HepG2 (cell line): ENCODE measurements around the gene FAM210A. TPM values are rescaled to one million over a fixed set of nuclear protein-coding genes. Genes with fewer than 3 reads are reported as not detected.

Experiments
- ATAC-seq: fragments of 200-7000 bp; cut with Tn5 transposase; 3 replicates; pipeline ENCODE4 v1.9.1; 2020; ENCODE audit warnings: mild to moderate bottlenecking, moderate library complexity
- BruUV-seq: library from RNA; stranded (reverse); fragments of 400-500 nt; replicated peaks from 2 replicates; lab custom pipeline; 2021; lab: Mats Ljungman, UMichigan
- CTCF ChIA-PET: fragments of 300-600 bp; formaldehyde crosslinking; extraction: SDS; loops from one replicate; lab custom pipeline; 2021; ENCODE audit warnings: low total read pairs, inconsistent platforms, low intra/inter-chr PET ratio; lab: Yijun Ruan, JAX
- POLR2A ChIA-PET: fragments of 350-600 bp; sonication (Branson Sonifier 250); formaldehyde crosslinking; loops from one replicate; lab custom pipeline; 2020; ENCODE audit warnings: antibody characterized with exemption, inconsistent platforms; lab: Yijun Ruan, JAX
- DNase-seq: peaks from one replicate; pipeline ENCODE4 v3.0.0-alpha.2; 2015; ENCODE audit warnings: low spot score
- FAIRE-seq: peaks from 3 replicates; lab custom pipeline; 2011; peaks lifted over from hg19 to GRCh38; lab: Jason Lieb, UNC
- H2AFZ ChIP-seq: one replicate; pipeline ENCODE4 v1.6.1; 2011; ENCODE audit warnings: low read length, inconsistent platforms
- H3K27ac ChIP-seq: fragments of 300-600 bp; 3 replicates; pipeline ENCODE4 v1.8.0; 2011; ENCODE audit warnings: mixed run types, mild to moderate bottlenecking, mixed read lengths, low read length, inconsistent platforms; ENCODE audit not compliant: insufficient read depth; ENCODE audit errors: extremely low read length
- H3K27me3 ChIP-seq, 2 experiments: fragments of 200-600 bp in 1 of 2; 2 replicates in 1 of 2; 3 replicates in 1 of 2; pipeline versions ENCODE4 v1.6.0 to v1.8.0; 2011; ENCODE audit warnings: low read length in 2 of 2, mild to moderate bottlenecking in 2 of 2, moderate library complexity in 2 of 2, inconsistent platforms in 1 of 2; ENCODE audit not compliant: insufficient read depth in 2 of 2, control insufficient read depth in 1 of 2
- H3K36me3 ChIP-seq, 2 experiments: fragments of 200-600 bp in 1 of 2; replicated peaks in 1 of 2; 2 replicates in 1 of 2; 3 replicates in 1 of 2; pipeline versions ENCODE4 v1.5.1 to v1.8.0; 2011; ENCODE audit warnings: low read length in 2 of 2, inconsistent platforms in 1 of 2; ENCODE audit not compliant: insufficient read depth in 2 of 2, control insufficient read depth in 1 of 2
- H3K4me1 ChIP-seq: 2 replicates; pipeline ENCODE4 v1.5.1; 2012; ENCODE audit warnings: low read length, inconsistent platforms; ENCODE audit not compliant: insufficient read depth
- H3K4me2 ChIP-seq: 2 replicates; pipeline ENCODE4 v1.6.0; 2011; ENCODE audit warnings: low read depth, low read length, inconsistent platforms
- H3K4me3 ChIP-seq, 3 experiments: fragments of 200-600 bp in 1 of 3; sonication (generic), shearing (Covaris generic) in 1 of 3; replicated peaks in 1 of 3; 2 replicates each; pipeline ENCODE4 v1.5.1; 2011 to 2016; ENCODE audit warnings: low read length in 3 of 3, inconsistent platforms in 2 of 3, low read depth in 2 of 3, mild to moderate bottlenecking in 2 of 3, control low read depth in 1 of 3, mixed read lengths in 1 of 3; ENCODE audit not compliant: insufficient read depth in 1 of 3
- H3K79me2 ChIP-seq: one replicate; pipeline ENCODE4 v1.6.1; 2011; ENCODE audit warnings: low read length, inconsistent platforms; ENCODE audit not compliant: insufficient read depth
- H3K9ac ChIP-seq: 2 replicates; pipeline ENCODE4 v1.6.0; 2011; ENCODE audit warnings: mild to moderate bottlenecking, low read depth, low read length, inconsistent platforms; ENCODE audit not compliant: insufficient read depth
- H3K9me3 ChIP-seq: 2 replicates; pipeline ENCODE4 v1.5.1; 2012; ENCODE audit warnings: mild to moderate bottlenecking, low read length
- H4K20me1 ChIP-seq: 2 replicates; pipeline ENCODE4 v1.6.0; 2011; ENCODE audit warnings: inconsistent platforms, mild to moderate bottlenecking, low read length, moderate library complexity; ENCODE audit not compliant: insufficient read depth
- ATF7 ChIP-seq, 2 experiments: fragments of 450-650 bp in 1 of 2; sonication (generic) in 1 of 2; formaldehyde crosslinking in 1 of 2; IDR thresholded peaks; 2 replicates each; pipeline versions ENCODE4 v1.4.0 to v1.6.1; 2016 to 2020; ENCODE audit warnings: antibody characterized with exemption in 1 of 2, mild to moderate bottlenecking in 1 of 2, missing genetic modification reagents in 1 of 2
- ETV5 ChIP-seq: IDR thresholded peaks from 2 replicates; pipeline ENCODE4 v1.6.1; 2018; ENCODE audit warnings: missing biosample characterization, missing genetic modification reagents, inconsistent platforms, borderline replicate concordance
- FOXK2 ChIP-seq: fragments of 450-650 bp; IDR thresholded peaks from 2 replicates; pipeline ENCODE4 v1.6.1; 2016
- GABPA ChIP-seq, 2 experiments: IDR thresholded peaks; 2 replicates each; pipeline ENCODE4 v1.6.1; 2011 to 2016; ENCODE audit warnings: low read depth in 2 of 2, low read length in 1 of 2, missing biosample characterization in 1 of 2, missing genetic modification characterization in 1 of 2
- HMG20B ChIP-seq: conservative IDR thresholded peaks from 2 replicates; pipeline ENCODE4 v1.6.1; 2016; ENCODE audit warnings: missing genetic modification reagents, missing compliant biosample characterization
- KIAA2018 ChIP-seq: sonication (generic); formaldehyde crosslinking; IDR thresholded peaks from 2 replicates; pipeline ENCODE4 v1.5.0; 2020; ENCODE audit warnings: mild to moderate bottlenecking, missing genetic modification reagents, borderline replicate concordance
- PRDM15 ChIP-seq: sonication (generic); formaldehyde crosslinking; IDR thresholded peaks from 2 replicates; pipeline ENCODE4 v1.4.0; 2020; ENCODE audit warnings: missing genetic modification reagents
- RFXAP ChIP-seq: sonication (generic); formaldehyde crosslinking; IDR thresholded peaks from 2 replicates; pipeline ENCODE4 v1.4.0; 2020; ENCODE audit warnings: missing genetic modification reagents, borderline replicate concordance
- ZNF451 ChIP-seq: sonication (generic); formaldehyde crosslinking; IDR thresholded peaks from 2 replicates; pipeline ENCODE4 v1.5.0; 2020; ENCODE audit warnings: mild to moderate bottlenecking, missing genetic modification reagents
- ZNF746 ChIP-seq: sonication (generic); formaldehyde crosslinking; IDR thresholded peaks from 2 replicates; pipeline ENCODE4 v1.8.0; 2022; ENCODE audit warnings: mild to moderate bottlenecking, missing genetic modification reagents
- ZNF75D ChIP-seq: sonication (generic); formaldehyde crosslinking; IDR thresholded peaks from 2 replicates; pipeline ENCODE4 v1.8.1; 2023; ENCODE audit warnings: missing genetic modification reagents, mild to moderate bottlenecking, borderline replicate concordance
- ZSCAN30 ChIP-seq: sonication (generic); formaldehyde crosslinking; IDR thresholded peaks from 2 replicates; pipeline ENCODE4 v1.5.0; 2020; ENCODE audit warnings: mild to moderate bottlenecking, missing genetic modification reagents
- WGBS: methylation state at CpG from one replicate; pipeline ENCODE4 v1.1.6; 2017; ENCODE audit warnings: low lambda C conversion rate; 5-methylcytosine and 5-hydroxymethylcytosine counted together
- in situ Hi-C: cut with HindIII; loops from 2 replicates; pipeline ENCODE4 v1.10.0; 2017; ENCODE audit warnings: low pct_unique_long_range_greater_than_20kb; ENCODE audit not compliant: extremely low pct_ligation_motif_present
- intact Hi-C: fragments of 100-400 bp; cut with micrococcal nuclease; formaldehyde crosslinking; loops from one replicate; pipeline ENCODE4 v1.10.0; 2022; ENCODE audit not compliant: unreplicated experiment
- polyA plus RNA-seq, 8 experiments: library from polyadenylated mRNA; depleted of rRNA in 3 of 8; stranded (reverse) in 7 of 8; unstranded in 1 of 8; fragments of >200 nt; fragmentation: Illumina TruSeq in 4 of 8; extraction: Trizol in 4 of 8; gene quantifications; 2 replicates each; pipeline versions ENCODE4 v1.2.1 to v1.2.3, GENCODE V29; 2011 to 2016; ENCODE audit warnings: low read depth in 4 of 8, missing spikeins in 1 of 8, mixed read lengths in 1 of 8; ENCODE audit not compliant: insufficient read depth in 1 of 8
- total RNA-seq, 5 experiments: library from RNA; depleted of rRNA; stranded (reverse); fragments of >200 nt; fragmentation: Illumina TruSeq; extraction: Trizol; gene quantifications; 2 replicates each; pipeline ENCODE4 v1.2.3, GENCODE V29; 2016; ENCODE audit warnings: low read depth in 1 of 5

FAM210A gene
- total and polyA plus RNA-seq, 2 of the 13 experiments (the other 11 are each of a cell fraction or from before 2014, with no cell fraction given): 33.2 to 37.5 TPM

GRCh38 chr18:13735681-13736080 lies 9.3 kb upstream of the FAM210A start (continued):
- TF ChIP-seq ATF7 (IDR thresholded peaks at IDR 0.05): no peak
- TF ChIP-seq ATF7 (CRISPR knock-in tag; IDR thresholded peaks at IDR 0.05): no peak
- no peak for TF ChIP-seq ZSCAN30 (CRISPR knock-in tag)
- TF ChIP-seq HMG20B: no peak
- TF ChIP-seq, all 625 proteins: peak for 0

GRCh38 chr18:13730481-13730880 lies 4.1 kb upstream of the FAM210A start:
- in situ Hi-C loops (no loop called here), intact Hi-C loops (no loop called here)
- Histone ChIP-seq H2AFZ (no peak overlapping the region), H3K36me3 (peaks cover 3 to 21% of the 10 kb centered on the region in 2 experiments; a peak in 4 of 5 replicates), H4K20me1 (peaks cover 15% of the 10 kb centered on the region; the same call in 1 of the 2 replicates), H3K4me2 (no peak overlapping the region), H3K27ac (no peak overlapping the region), H3K9me3 (no peaks in the 10 kb centered on the region), H3K9ac (no peak overlapping the region), H3K4me1 (peaks cover 31% of the 10 kb centered on the region), H3K4me3 (no peak overlapping the region), H3K27me3 (no peaks in the 10 kb centered on the region; a peak in 1 of 5 replicates), H3K79me2 (peaks cover 68% of the 10 kb centered on the region)
- no TSS peak for BruUV-seq
- 100% methylated on average over 1 of the region's 1 CpG for WGBS
- no peak for ATAC-seq
- POLR2A ChIA-PET: no interaction called here
- no peak for FAIRE-seq
- CTCF ChIA-PET: no interaction called here
- DNase-seq: no peak
- TF ChIP-seq ZNF451 (CRISPR knock-in tag) (no peak), ZNF75D (CRISPR knock-in tag) (no peak), RFXAP (no peak), ETV5 (no peak), ZNF746 (CRISPR knock-in tag) (no peak), GABPA (IDR thresholded peaks at IDR 0.05; ENCODE audit: low read depth, low read length) (no peak), GABPA (CRISPR knock-in tag; IDR thresholded peaks at IDR 0.05; ENCODE audit: low read depth) (no peak), KIAA2018 (CRISPR knock-in tag) (no peak), FOXK2 (no peak), PRDM15 (CRISPR knock-in tag) (no peak)
